ENCODE data around the gene NUDT15. TPM values are rescaled to one million over a fixed set of nuclear protein-coding genes. Genes with fewer than 3 reads are reported as not detected.

The NUDT15 gene
- total RNA-seq, 2 donors from 2014 or later: 8.8 to 9.7 TPM

DNA sequence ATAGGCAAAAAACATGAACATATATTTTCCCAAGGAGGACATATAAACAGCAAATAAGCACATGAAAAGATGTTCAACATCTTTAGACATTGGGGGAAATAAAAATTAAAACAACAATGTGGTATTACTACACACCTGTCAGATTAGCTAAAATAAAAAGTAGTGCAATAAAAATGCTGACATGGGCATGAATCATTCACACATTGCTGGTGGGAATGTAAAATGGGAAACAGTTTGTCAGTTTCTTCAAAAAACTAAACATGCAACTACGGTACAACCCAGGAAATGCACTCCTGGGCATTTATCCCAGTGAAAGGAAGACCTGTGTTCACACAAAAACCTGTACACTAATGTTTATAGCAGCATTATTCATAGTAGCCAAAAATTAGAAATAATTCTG is 31.1 kb upstream of the NUDT15 start:
- Histone ChIP-seq H3K4me3 (no peak overlapping the region), H3K36me3 (no peaks in the 10 kb centered on the region), H3K27ac (no peak overlapping the region), H3K27me3 (replicated peaks; ENCODE audit: insufficient read depth) (no peaks in the 10 kb centered on the region), H3K4me1 (ENCODE audit: control insufficient read depth in 1 of 2, low read depth in 2 of 2) (peaks cover 3 to 9% of the 10 kb centered on the region in 2 donors), H3K9me3 (no peaks in the 10 kb centered on the region)
- DNase-seq (ENCODE audit: low spot score): no peak
- TF ChIP-seq, protein P1, sequence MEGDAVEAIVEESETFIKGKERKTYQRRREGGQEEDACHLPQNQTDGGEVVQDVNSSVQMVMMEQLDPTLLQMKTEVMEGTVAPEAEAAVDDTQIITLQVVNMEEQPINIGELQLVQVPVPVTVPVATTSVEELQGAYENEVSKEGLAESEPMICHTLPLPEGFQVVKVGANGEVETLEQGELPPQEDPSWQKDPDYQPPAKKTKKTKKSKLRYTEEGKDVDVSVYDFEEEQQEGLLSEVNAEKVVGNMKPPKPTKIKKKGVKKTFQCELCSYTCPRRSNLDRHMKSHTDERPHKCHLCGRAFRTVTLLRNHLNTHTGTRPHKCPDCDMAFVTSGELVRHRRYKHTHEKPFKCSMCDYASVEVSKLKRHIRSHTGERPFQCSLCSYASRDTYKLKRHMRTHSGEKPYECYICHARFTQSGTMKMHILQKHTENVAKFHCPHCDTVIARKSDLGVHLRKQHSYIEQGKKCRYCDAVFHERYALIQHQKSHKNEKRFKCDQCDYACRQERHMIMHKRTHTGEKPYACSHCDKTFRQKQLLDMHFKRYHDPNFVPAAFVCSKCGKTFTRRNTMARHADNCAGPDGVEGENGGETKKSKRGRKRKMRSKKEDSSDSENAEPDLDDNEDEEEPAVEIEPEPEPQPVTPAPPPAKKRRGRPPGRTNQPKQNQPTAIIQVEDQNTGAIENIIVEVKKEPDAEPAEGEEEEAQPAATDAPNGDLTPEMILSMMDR (IDR thresholded peaks at IDR 0.05): no peak
- ATAC-seq (ENCODE audit: insufficient number of reproducible peaks, low FRiP score, low read depth): no peak

DNA sequence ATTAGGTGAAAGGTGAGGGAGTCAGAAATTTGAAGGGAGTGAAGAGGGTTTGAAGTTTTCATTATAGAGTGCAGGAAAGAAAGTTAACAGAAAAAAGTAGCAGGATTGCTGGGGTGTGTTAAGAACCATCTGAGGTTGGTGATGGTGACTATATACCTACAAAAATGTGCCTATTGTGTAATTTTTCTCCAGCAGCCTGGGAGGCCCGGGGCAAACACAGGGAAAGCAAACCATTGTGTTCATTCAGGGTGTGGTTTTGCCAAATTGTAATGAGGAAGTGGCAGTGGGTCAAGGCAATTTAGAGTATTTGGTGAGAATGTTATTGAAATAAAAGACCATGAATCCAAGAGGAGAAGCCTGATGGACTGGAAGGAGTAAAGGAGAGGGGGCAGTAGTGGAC is 28.2 kb upstream of the NUDT15 start:
- DNase-seq (ENCODE audit: low spot score) (no peak), ATAC-seq (ENCODE audit: insufficient number of reproducible peaks, low FRiP score, low read depth) (no peak)
- H3K36me3 ChIP-seq: no peaks in the 10 kb centered on the region
- H3K27me3 ChIP-seq (replicated peaks; ENCODE audit: insufficient read depth): no peaks in the 10 kb centered on the region
- no peak overlapping the region for H3K4me3 ChIP-seq
- H3K9me3 ChIP-seq: no peaks in the 10 kb centered on the region
- H3K4me1 ChIP-seq (ENCODE audit: control insufficient read depth in 1 of 2, low read depth in 2 of 2): no peaks in the 10 kb centered on the region
- TF ChIP-seq, protein P1 (IDR thresholded peaks at IDR 0.05): no peak
- no peak overlapping the region for H3K27ac ChIP-seq

- Histone ChIP-seq H3K4me3 (no peak overlapping the region), H3K36me3 (no peaks in the 10 kb centered on the region), H3K27ac (no peak overlapping the region), H3K27me3 (replicated peaks; ENCODE audit: insufficient read depth) (no peaks in the 10 kb centered on the region), H3K9me3 (no peaks in the 10 kb centered on the region), H3K4me1 (ENCODE audit: control insufficient read depth in 1 of 2, low read depth in 2 of 2) (no peaks in the 10 kb centered on the region)
- DNase-seq (ENCODE audit: low spot score): no peak
- TF ChIP-seq, protein P1 (IDR thresholded peaks at IDR 0.05): no peak
- ATAC-seq (ENCODE audit: insufficient number of reproducible peaks, low FRiP score, low read depth): no peak
These were observed 26.8 kb upstream of the NUDT15 start for GRCh38 chr13:48010698-48011097.

DNA sequence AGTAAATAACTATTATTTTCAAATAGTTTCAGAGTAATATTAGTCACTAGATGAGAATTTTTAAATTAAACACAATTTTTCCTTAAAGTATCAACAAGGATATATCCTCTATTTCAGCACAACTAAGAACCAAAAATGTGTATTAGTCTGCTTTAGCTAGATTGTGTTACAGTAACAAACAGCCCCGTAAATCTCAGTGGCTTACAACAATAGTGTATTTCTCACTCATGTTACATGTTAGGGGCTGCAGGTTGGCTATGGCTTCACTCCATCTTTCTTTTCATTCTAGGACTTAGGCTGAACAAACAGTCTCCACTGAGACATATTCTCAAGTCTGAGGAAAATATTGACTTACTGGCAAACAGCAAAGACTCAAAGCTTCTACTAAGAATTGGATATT is 24.9 kb upstream of the NUDT15 start:
- H3K4me1 ChIP-seq (ENCODE audit: control insufficient read depth in 1 of 2, low read depth in 2 of 2): no peaks in the 10 kb centered on the region
- ATAC-seq (ENCODE audit: insufficient number of reproducible peaks, low FRiP score, low read depth) (no peak), DNase-seq (ENCODE audit: low spot score) (no peak)
- H3K4me3 ChIP-seq: no peak overlapping the region
- TF ChIP-seq, protein P1 (IDR thresholded peaks at IDR 0.05): no peak
- H3K9me3 ChIP-seq: no peaks in the 10 kb centered on the region
- no peaks in the 10 kb centered on the region for H3K27me3 ChIP-seq (replicated peaks; ENCODE audit: insufficient read depth)
- no peak overlapping the region for H3K27ac ChIP-seq
- H3K36me3 ChIP-seq: no peaks in the 10 kb centered on the region

DNA sequence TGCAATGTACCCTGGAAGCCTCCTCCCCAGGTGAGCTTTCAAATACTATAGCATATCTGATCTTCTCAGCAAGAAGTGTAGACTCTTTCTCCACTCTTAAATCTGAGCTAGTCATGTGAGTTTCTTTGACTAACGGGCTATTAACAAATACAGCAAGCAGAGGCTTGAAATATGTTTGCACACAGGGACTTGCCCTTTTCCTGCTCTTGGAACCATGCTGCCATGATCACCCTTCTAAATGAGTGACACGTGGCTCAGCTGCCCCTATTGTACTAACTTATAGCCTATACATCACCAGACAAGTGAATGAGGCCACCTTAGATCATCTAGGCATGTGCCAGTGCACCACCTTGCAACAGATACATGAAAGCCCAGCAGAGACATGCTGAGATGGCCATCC is 23.2 kb upstream of the NUDT15 start:
- DNase-seq (ENCODE audit: low spot score) (no peak), ATAC-seq (ENCODE audit: insufficient number of reproducible peaks, low FRiP score, low read depth) (no peak)
- H3K4me3 ChIP-seq: no peak overlapping the region
- no peaks in the 10 kb centered on the region for H3K4me1 ChIP-seq (ENCODE audit: control insufficient read depth in 1 of 2, low read depth in 2 of 2)
- no peak overlapping the region for H3K27ac ChIP-seq
- H3K36me3 ChIP-seq: no peaks in the 10 kb centered on the region
- TF ChIP-seq, protein P1 (IDR thresholded peaks at IDR 0.05): no peak
- H3K9me3 ChIP-seq: no peaks in the 10 kb centered on the region
- H3K27me3 ChIP-seq (replicated peaks; ENCODE audit: insufficient read depth): no peaks in the 10 kb centered on the region

All from thoracic aorta (tissue), 2 donors.